H1 (cell line): ENCODE results near the gene MRC2. TPM values are rescaled to one million over a fixed set of nuclear protein-coding genes. Genes with fewer than 3 reads are reported as not detected.

Source experiments
- CTCF ChIA-PET: fragments of 300-600 bp; sonication (Branson Sonifier 250); formaldehyde crosslinking; loops from one replicate; lab custom pipeline; 2021; ENCODE audit not compliant: partially characterized antibody; lab: Charles Lee
- POLR2A ChIA-PET: fragments of 300-600 bp; sonication (Branson Sonifier 250); formaldehyde crosslinking; loops from one replicate; lab custom pipeline; 2021; ENCODE audit warnings: inconsistent platforms; ENCODE audit not compliant: partially characterized antibody; lab: Charles Lee
- DNase-seq, 2 experiments: peaks; one replicate each; pipeline versions ENCODE4 v3.0.0 to v3.0.0-alpha.2; 2010 to 2022; ENCODE audit warnings: low spot score in 2 of 2, low read depth in 1 of 2, mixed read lengths in 1 of 2
- FAIRE-seq: peaks from 2 replicates; lab custom pipeline; 2011; peaks lifted over from hg19 to GRCh38; lab: Jason Lieb, UNC
- H2AFZ ChIP-seq: 2 replicates; pipeline ENCODE4 v1.8.1; 2012; ENCODE audit warnings: low read length, inconsistent platforms
- H2AK5ac ChIP-seq: 2 replicates; pipeline ENCODE4 v1.6.1; 2013; ENCODE audit warnings: low read depth, low read length
- H2BK120ac ChIP-seq: replicated peaks from 2 replicates; pipeline ENCODE3; 2013; ENCODE audit warnings: low read depth, low read length, inconsistent platforms
- H2BK12ac ChIP-seq: 2 replicates; pipeline ENCODE4 v1.6.1; 2013; ENCODE audit warnings: low read depth, low read length
- H2BK15ac ChIP-seq: 2 replicates; pipeline ENCODE4 v1.6.1; 2013; ENCODE audit warnings: low read length
- H2BK20ac ChIP-seq: 2 replicates; pipeline ENCODE4 v1.6.1; 2013; ENCODE audit warnings: low read length
- H2BK5ac ChIP-seq: 2 replicates; pipeline ENCODE4 v1.6.1; 2013; ENCODE audit warnings: low read depth, low read length
- H3K14ac ChIP-seq: 2 replicates; pipeline ENCODE4 v1.6.1; 2013; ENCODE audit warnings: inconsistent platforms; ENCODE audit not compliant: insufficient read length
- H3K18ac ChIP-seq: 2 replicates; pipeline ENCODE4 v1.6.1; 2013; ENCODE audit warnings: low read length; ENCODE audit errors: extremely low read depth
- H3K23ac ChIP-seq: 2 replicates; pipeline ENCODE4 v1.6.1; 2013; ENCODE audit warnings: inconsistent platforms; ENCODE audit not compliant: insufficient read length
- H3K23me2 ChIP-seq: 2 replicates; pipeline ENCODE4 v1.6.1; 2013; ENCODE audit warnings: low read depth, low read length
- H3K27ac ChIP-seq: 2 replicates; pipeline ENCODE4 v1.6.1; 2011; ENCODE audit warnings: low read depth, low read length, inconsistent platforms
- H3K27me3 ChIP-seq, 4 experiments: replicated peaks in 1 of 4; 1 replicate in 1 of 4; 2 replicates in 3 of 4; pipeline versions ENCODE4 v1.6.1 to v1.8.1; 2011 to 2013; ENCODE audit warnings: low read length in 3 of 4, mild to moderate bottlenecking in 3 of 4, inconsistent platforms in 2 of 4, mixed read lengths in 2 of 4, moderate library complexity in 1 of 4; ENCODE audit not compliant: control insufficient read depth in 3 of 4, insufficient read depth in 3 of 4; ENCODE audit errors: extremely low read depth in 1 of 4
- H3K36me3 ChIP-seq, 4 experiments: 2 replicates each; pipeline versions ENCODE4 v1.6.1 to v1.8.1; 2011 to 2013; ENCODE audit warnings: mild to moderate bottlenecking in 4 of 4, low read length in 3 of 4, moderate library complexity in 2 of 4, control low read depth in 1 of 4, inconsistent platforms in 1 of 4; ENCODE audit not compliant: insufficient read depth in 4 of 4, control insufficient read depth in 2 of 4
- H3K4ac ChIP-seq: replicated peaks from 2 replicates; pipeline ENCODE3; 2013; ENCODE audit warnings: low read length, low read depth, mixed read lengths, inconsistent platforms; ENCODE audit not compliant: insufficient read length
- H3K4me1 ChIP-seq, 4 experiments: replicated peaks in 1 of 4; 1 replicate in 1 of 4; 2 replicates in 3 of 4; pipeline versions ENCODE4 v1.6.1 to v1.8.1; 2011 to 2013; ENCODE audit warnings: low read length in 3 of 4, inconsistent platforms in 2 of 4, mixed read lengths in 1 of 4; ENCODE audit not compliant: insufficient read depth in 4 of 4, control insufficient read depth in 3 of 4
- H3K4me2 ChIP-seq, 2 experiments: 2 replicates each; pipeline versions ENCODE4 v1.6.1 to v1.8.1; 2011 to 2013; ENCODE audit warnings: low read depth in 2 of 2, low read length in 2 of 2, control low read depth in 1 of 2, inconsistent platforms in 1 of 2, mild to moderate bottlenecking in 1 of 2; ENCODE audit not compliant: insufficient read depth in 1 of 2
- H3K4me3 ChIP-seq, 4 experiments: fragments of 200-600, 300-600 bp in 1 of 4; sonication (generic), shearing (Covaris generic), sonication (Bioruptor Twin) in 1 of 4; 2 replicates each; pipeline versions ENCODE4 v1.5.1 to v1.8.1; 2011 to 2016; ENCODE audit warnings: low read length in 4 of 4, low read depth in 3 of 4, control low read depth in 2 of 4, inconsistent platforms in 2 of 4, mild to moderate bottlenecking in 2 of 4, mixed read lengths in 1 of 4, moderate library complexity in 1 of 4; ENCODE audit not compliant: insufficient read depth in 2 of 4; ENCODE audit errors: extremely low read depth in 1 of 4
- H3K56ac ChIP-seq: replicated peaks from 2 replicates; pipeline ENCODE3; 2013; ENCODE audit warnings: low read depth, mild to moderate bottlenecking, mixed read lengths, low read length, inconsistent platforms; ENCODE audit not compliant: insufficient read length
- H3K79me1 ChIP-seq: 2 replicates; pipeline ENCODE4 v1.6.1; 2013; ENCODE audit warnings: low read depth, low read length, control low read depth
- H3K79me2 ChIP-seq, 2 experiments: 2 replicates each; pipeline versions ENCODE4 v1.6.1 to v1.8.1; 2012 to 2013; ENCODE audit warnings: low read length in 2 of 2, mild to moderate bottlenecking in 2 of 2, inconsistent platforms in 1 of 2; ENCODE audit not compliant: insufficient read depth in 2 of 2, control insufficient read depth in 1 of 2
- H3K9ac ChIP-seq, 4 experiments: replicated peaks in 1 of 4; 1 replicate in 1 of 4; 2 replicates in 3 of 4; pipeline versions ENCODE4 v1.6.1 to v1.8.1; 2011 to 2013; ENCODE audit warnings: low read depth in 3 of 4, low read length in 3 of 4, control low read depth in 2 of 4, mild to moderate bottlenecking in 2 of 4, moderate library complexity in 2 of 4, inconsistent platforms in 1 of 4; ENCODE audit errors: extremely low read depth in 1 of 4
- H3K9me3 ChIP-seq, 2 experiments: 2 replicates each; pipeline versions ENCODE4 v1.6.1 to v1.8.1; 2012 to 2013; ENCODE audit warnings: mild to moderate bottlenecking in 2 of 2, moderate library complexity in 2 of 2, control low read depth in 1 of 2, inconsistent platforms in 1 of 2, low read depth in 1 of 2, low read length in 1 of 2, mixed read lengths in 1 of 2; ENCODE audit not compliant: insufficient read depth in 2 of 2
- H4K20me1 ChIP-seq, 2 experiments: replicated peaks in 1 of 2; 2 replicates each; pipeline versions ENCODE3 to v1.8.1; 2011 to 2013; ENCODE audit warnings: inconsistent platforms in 2 of 2, low read length in 2 of 2, mild to moderate bottlenecking in 1 of 2; ENCODE audit not compliant: insufficient read depth in 2 of 2, control insufficient read depth in 1 of 2
- H4K5ac ChIP-seq: 2 replicates; pipeline ENCODE4 v1.6.1; 2013; ENCODE audit warnings: low read length, low read depth, mixed read lengths, inconsistent platforms; ENCODE audit not compliant: insufficient read length
- H4K8ac ChIP-seq: 2 replicates; pipeline ENCODE4 v1.8.0; 2013; ENCODE audit warnings: mild to moderate bottlenecking, moderate library complexity, low read length, inconsistent platforms; ENCODE audit not compliant: insufficient read depth; ENCODE audit errors: extremely low read depth
- H4K91ac ChIP-seq: replicated peaks from 2 replicates; pipeline ENCODE3; 2013; ENCODE audit warnings: low read length, mixed read lengths, inconsistent platforms; ENCODE audit not compliant: insufficient read length
- EZH2 ChIP-seq: fragments of 200-600 bp; sonication (generic); IDR thresholded peaks from 2 replicates; pipeline ENCODE4 v1.7.1; 2012; ENCODE audit warnings: low read depth, mild to moderate bottlenecking, moderate library complexity, low read length, inconsistent platforms; ENCODE audit not compliant: severe bottlenecking
- KDM1A ChIP-seq: fragments of 200-600, 300-600 bp; sonication (generic); IDR thresholded peaks from 2 replicates; pipeline ENCODE4 v1.7.1; 2016; ENCODE audit warnings: mild to moderate bottlenecking, low read length, borderline replicate concordance
- WGBS, 2 experiments: shearing (Covaris generic) in 1 of 2; methylation state at CpG; one replicate each; pipeline versions ENCODE4 v1.1.6 to v1.1.7; 2013 to 2015; ENCODE audit warnings: low lambda C conversion rate in 2 of 2, mixed read lengths in 2 of 2, inconsistent platforms in 1 of 2, low coverage in 1 of 2, missing lambda C conversion rate in 1 of 2; ENCODE audit not compliant: insufficient replicate concordance in 2 of 2, insufficient coverage in 1 of 2, insufficient read length in 1 of 2; ENCODE audit errors: extremely low coverage in 1 of 2, missing lambda C conversion rate in 1 of 2; 5-methylcytosine and 5-hydroxymethylcytosine counted together
- long read RNA-seq, 2 experiments: library from RNA in 1 of 2; library from capped mRNA in 1 of 2; stranded (forward); transcript quantifications; one replicate each; pipeline ENCODE4 v2.0.0, GENCODE V29; 2021; ENCODE audit warnings: inconsistent platforms in 1 of 2
- polyA minus RNA-seq, 3 experiments: library from RNA; depleted of rRNA, polyadenylated mRNA; stranded (reverse); fragments of >200 nt; gene quantifications; 1 replicate in 2 of 3; 2 replicates in 1 of 3; pipeline ENCODE4 v1.2.3, GENCODE V29; 2011
- polyA plus RNA-seq, 7 experiments: library from polyadenylated mRNA; depleted of rRNA in 3 of 7; stranded (reverse) in 5 of 7; unstranded in 2 of 7; fragments of >200 nt in 5 of 7; fragments of 200-250 nt in 2 of 7; gene quantifications; 1 replicate in 5 of 7; 2 replicates in 1 of 7; 4 replicates in 1 of 7; pipeline versions ENCODE4 v1.2.1 to v1.2.3, GENCODE V29; 2011 to 2013; ENCODE audit warnings: missing spikeins in 2 of 7, mixed read lengths in 2 of 7
- total RNA-seq: library from RNA; stranded (reverse); fragmentation: NEBNext Ultra II Directional; extraction: Animal tissue kit (Norgen Biotek cat#: 25700); gene quantifications from 2 replicates; pipeline ENCODE4 v1.2.1, GENCODE V29; 2021

The MRC2 gene, protein sequence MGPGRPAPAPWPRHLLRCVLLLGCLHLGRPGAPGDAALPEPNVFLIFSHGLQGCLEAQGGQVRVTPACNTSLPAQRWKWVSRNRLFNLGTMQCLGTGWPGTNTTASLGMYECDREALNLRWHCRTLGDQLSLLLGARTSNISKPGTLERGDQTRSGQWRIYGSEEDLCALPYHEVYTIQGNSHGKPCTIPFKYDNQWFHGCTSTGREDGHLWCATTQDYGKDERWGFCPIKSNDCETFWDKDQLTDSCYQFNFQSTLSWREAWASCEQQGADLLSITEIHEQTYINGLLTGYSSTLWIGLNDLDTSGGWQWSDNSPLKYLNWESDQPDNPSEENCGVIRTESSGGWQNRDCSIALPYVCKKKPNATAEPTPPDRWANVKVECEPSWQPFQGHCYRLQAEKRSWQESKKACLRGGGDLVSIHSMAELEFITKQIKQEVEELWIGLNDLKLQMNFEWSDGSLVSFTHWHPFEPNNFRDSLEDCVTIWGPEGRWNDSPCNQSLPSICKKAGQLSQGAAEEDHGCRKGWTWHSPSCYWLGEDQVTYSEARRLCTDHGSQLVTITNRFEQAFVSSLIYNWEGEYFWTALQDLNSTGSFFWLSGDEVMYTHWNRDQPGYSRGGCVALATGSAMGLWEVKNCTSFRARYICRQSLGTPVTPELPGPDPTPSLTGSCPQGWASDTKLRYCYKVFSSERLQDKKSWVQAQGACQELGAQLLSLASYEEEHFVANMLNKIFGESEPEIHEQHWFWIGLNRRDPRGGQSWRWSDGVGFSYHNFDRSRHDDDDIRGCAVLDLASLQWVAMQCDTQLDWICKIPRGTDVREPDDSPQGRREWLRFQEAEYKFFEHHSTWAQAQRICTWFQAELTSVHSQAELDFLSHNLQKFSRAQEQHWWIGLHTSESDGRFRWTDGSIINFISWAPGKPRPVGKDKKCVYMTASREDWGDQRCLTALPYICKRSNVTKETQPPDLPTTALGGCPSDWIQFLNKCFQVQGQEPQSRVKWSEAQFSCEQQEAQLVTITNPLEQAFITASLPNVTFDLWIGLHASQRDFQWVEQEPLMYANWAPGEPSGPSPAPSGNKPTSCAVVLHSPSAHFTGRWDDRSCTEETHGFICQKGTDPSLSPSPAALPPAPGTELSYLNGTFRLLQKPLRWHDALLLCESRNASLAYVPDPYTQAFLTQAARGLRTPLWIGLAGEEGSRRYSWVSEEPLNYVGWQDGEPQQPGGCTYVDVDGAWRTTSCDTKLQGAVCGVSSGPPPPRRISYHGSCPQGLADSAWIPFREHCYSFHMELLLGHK (N-terminal part only)
- total RNA-seq: 23.0 and 24.2 TPM in 2 replicates
- polyA plus RNA-seq (2011; rRNA removed): 7.0 and 17.2 TPM in 2 replicates
- 10.9 TPM for polyA plus RNA-seq (2011; cell fraction: cytosol; rRNA removed)
- polyA plus RNA-seq (2011; cell fraction: nucleus; rRNA removed): 82.7 TPM
- polyA plus RNA-seq (2012, experiment 1 of 2): 12.5 to 19.6 TPM (median 17.8 TPM) in 4 replicates
- 14.4 TPM for polyA plus RNA-seq (2012, experiment 2 of 2)
- 25.8 TPM for polyA plus RNA-seq (2013, experiment 1 of 2)
- polyA plus RNA-seq (2013, experiment 2 of 2): 22.6 TPM
- polyA minus RNA-seq (2011; rRNA and poly(A)+ RNA removed): 10.5 and 11.7 TPM in 2 replicates
- polyA minus RNA-seq (2011; cell fraction: cytosol; rRNA and poly(A)+ RNA removed): 17.7 TPM
- 26.9 TPM for polyA minus RNA-seq (2011; cell fraction: nucleus; rRNA and poly(A)+ RNA removed)
- long read RNA-seq, experiment 1, partial matches to known transcripts: 4 of 5 reads
- long read RNA-seq, experiment 1, other reads (novel, unspliced or antisense): 1 of 5 reads
- long read RNA-seq, experiment 2: 0 reads

DNA sequence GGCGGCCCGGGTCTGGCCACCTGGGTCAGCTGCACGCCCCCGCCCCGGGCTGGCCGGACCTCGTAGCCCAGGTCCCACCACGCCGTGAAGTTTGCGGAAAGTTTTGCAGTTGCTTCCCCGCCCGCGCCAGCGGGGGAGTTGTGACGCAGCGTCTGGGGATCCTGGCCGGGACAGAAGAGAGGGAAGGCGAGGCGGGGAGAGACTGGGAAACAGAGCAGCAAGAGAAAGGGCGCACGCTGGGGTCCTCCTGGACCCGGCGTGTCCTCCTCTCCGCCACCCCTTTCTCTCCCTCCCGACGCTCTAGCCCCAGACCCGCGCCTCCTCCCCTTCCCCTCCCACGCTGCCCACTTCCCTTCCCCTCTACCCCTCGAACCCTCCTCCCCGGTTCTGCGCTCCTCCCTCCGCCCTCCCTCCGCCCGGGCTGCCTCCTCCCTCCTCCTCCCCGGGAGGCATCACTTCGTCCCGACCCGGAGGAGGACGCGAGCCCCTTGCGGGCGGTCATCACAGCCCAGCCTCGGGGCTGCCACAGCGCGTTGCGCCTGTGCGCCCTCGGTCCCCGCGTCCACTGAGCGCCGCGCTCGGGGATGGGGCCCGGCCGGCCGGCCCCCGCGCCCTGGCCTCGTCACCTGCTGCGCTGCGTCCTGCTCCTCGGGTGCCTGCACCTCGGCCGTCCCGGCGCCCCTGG, at the start of gene MRC2:
MRC2 (plus strand) TSS at position 452 of the 685 bp plus-strand sequence; CDS start at position 585, 133 bp downstream.
- ChIA-PET CTCF (interaction anchor here (1.8 kb wide), 1 partner anchor 11 kb away, joined by 8 read pairs; no protein-coding TSS in a partner anchor), POLR2A (interaction anchor here (0.9 kb wide), 1 partner anchor 30 kb away, joined by 3 read pairs; no protein-coding TSS in a partner anchor)
- DNase-seq (peak in 1 of 2 experiments; percentile 86), FAIRE-seq (no peak)
- H2AFZ ChIP-seq: peak within 1 kb of the TSS; percentile 70; the same call in 1 of the 2 replicates
- peak within 1 kb of the TSS; percentile 73; the same call in 1 of the 2 replicates for H2BK20ac ChIP-seq
- peak within 1 kb of the TSS; percentile 85; the same call in 1 of the 2 replicates for H2BK5ac ChIP-seq
- H4K20me1 ChIP-seq: no peaks in the 10 kb centered on the region
- H3K9ac ChIP-seq: peak within 1 kb of the TSS; percentile 42 to 86 (median 50); a peak in 6 of 7 replicates
- peak within 1 kb of the TSS; percentile 65 for H3K4ac ChIP-seq
- no peaks in the 10 kb centered on the region for H3K9me3 ChIP-seq
- peaks cover 5 to 24% (median 20%) of the 10 kb centered on the region in 4 experiments for H3K4me1 ChIP-seq
- 3% methylated on average over 37 of the region's 68 CpGs; no CpG with 5 or more reads in 1 of the 2 experiments for WGBS, 2 experiments
- H3K4me3 ChIP-seq: peak within 1 kb of the TSS; percentile 53 to 88 (median 78)
- peaks cover 2% of the 10 kb centered on the region; the same call in 1 of the 2 replicates for H3K79me1 ChIP-seq
- H3K23me2 ChIP-seq: peaks cover 12% of the 10 kb centered on the region; the same call in 1 of the 2 replicates
- peak within 1 kb of the TSS; percentile 90 for H4K8ac ChIP-seq
- H3K27me3 ChIP-seq: peaks cover 0 to 2% (median 0%) of the 10 kb centered on the region in 4 experiments; a peak in 2 of 7 replicates
- peak within 1 kb of the TSS; percentile 90 for H4K91ac ChIP-seq
- H3K14ac ChIP-seq: no peak within 1 kb of the TSS
- H3K18ac ChIP-seq: peak within 1 kb of the TSS; percentile 96
- H2BK15ac ChIP-seq: peak within 1 kb of the TSS; percentile 97
- H3K23ac ChIP-seq: no peak within 1 kb of the TSS
- H4K5ac ChIP-seq: peak within 1 kb of the TSS; percentile 71
- H2AK5ac ChIP-seq: no peak within 1 kb of the TSS
- peak within 1 kb of the TSS; percentile 28; the same call in 1 of the 2 replicates for H3K27ac ChIP-seq
- H3K79me2 ChIP-seq: peaks cover 0 to 21% of the 10 kb centered on the region in 2 experiments; a peak in 1 of 4 replicates
- H3K56ac ChIP-seq: peak within 1 kb of the TSS; percentile 83
- no peaks in the 10 kb centered on the region for H3K36me3 ChIP-seq
- H2BK120ac ChIP-seq: peak within 1 kb of the TSS; percentile 65
- H3K4me2 ChIP-seq: peak within 1 kb of the TSS; percentile 94 to 96
- H2BK12ac ChIP-seq: peak within 1 kb of the TSS; percentile 93; the same call in 1 of the 2 replicates
- TF ChIP-seq KDM1A: peak; percentile 1; the same call in 1 of the 2 replicates
- no peak for TF ChIP-seq EZH2
